ENCODE results near the gene TRPM4.
A peak's percentile ranks its signal among the peaks of the same experiment; 100 is the strongest.
"Not testable (repeated sequence)": the region's sequence is repeated elsewhere in the genome, so short reads cannot be mapped to it uniquely, and the experiment has no call there.

The TRPM4 gene

DNA sequence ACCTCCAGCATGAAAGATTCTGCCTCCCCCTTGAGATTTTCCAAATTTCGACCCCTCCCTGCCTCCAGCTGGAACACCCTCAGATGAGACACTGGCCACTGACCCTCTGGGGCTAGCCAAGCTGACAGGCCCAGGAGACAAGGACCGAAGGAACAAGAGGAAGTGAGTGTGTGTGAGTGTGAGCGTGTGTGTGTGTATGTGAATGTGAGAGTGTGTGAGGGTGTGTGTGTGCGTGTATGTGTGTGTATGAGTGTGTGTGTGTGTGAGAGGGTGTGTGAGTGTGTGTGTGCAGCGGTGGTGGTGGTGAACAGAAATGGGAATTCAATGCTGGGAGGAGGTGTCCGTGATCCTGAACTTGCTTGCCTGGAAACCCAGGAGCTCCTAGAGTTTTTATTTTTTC, 16.2 kb upstream of the TRPM4 start:
- TF ChIP-seq ZFX (IDR thresholded peaks at IDR 0.05) (no peak), CTCF (conservative IDR thresholded peaks at IDR 0.05) (no peak)
- no peak overlapping the region for H3K27ac ChIP-seq

- no peak for TF ChIP-seq ZFX (IDR thresholded peaks at IDR 0.05)
- TF ChIP-seq CTCF (conservative IDR thresholded peaks at IDR 0.05), result no peak
- peak overlapping the region; percentile 48 for H3K27ac ChIP-seq
These were observed 14.7 kb upstream of the TRPM4 start for GRCh38 chr19:49142866-49143335.

DNA sequence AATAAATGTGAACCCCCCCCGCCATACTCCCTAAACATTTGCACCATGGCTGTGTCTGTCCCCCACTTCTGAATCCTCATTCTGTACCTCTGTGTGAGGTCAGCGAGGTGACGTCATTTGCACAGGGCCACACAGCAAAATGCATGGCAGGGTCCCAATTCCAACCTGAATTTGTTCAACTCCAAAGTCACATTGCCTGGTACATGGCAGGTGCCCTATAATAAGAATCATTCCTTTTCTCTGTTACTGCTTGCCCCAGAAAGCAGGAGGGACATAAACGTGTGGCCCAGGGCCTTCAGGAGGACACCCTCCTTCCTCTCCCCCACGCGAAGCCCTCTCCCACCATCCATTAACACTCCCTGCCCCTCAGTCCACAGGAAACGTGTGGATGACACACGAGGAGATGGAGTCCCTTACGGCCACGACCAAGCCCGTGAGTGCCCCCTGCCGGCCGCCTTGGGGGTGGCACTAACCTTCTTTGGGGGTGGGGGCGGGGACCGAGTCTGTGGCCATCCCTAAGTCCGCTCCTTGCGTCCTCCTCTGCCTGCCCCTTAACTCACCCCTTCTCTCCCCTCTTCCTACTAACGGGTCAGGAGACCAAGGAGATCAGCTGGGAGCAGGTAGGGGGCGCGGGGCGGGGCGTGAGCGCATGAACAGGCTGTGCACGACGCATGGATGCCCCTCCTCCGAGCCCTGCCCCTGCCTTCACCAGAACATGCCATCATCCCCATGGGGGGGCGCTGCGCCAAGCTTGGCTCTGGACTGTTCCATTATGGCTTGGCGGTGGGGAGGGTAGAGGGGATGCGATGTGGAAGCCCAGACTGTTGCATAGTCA, 11.8 kb upstream of the TRPM4 start:
- no peak for TF ChIP-seq ZFX (IDR thresholded peaks at IDR 0.05)
- TF ChIP-seq CTCF (conservative IDR thresholded peaks at IDR 0.05), result peak; percentile 97
- H3K27ac ChIP-seq, result no peak overlapping the region

- not testable (repeated sequence) for H3K27ac ChIP-seq
These were observed 11.2 kb upstream of the TRPM4 start for GRCh38 chr19:49146408-49146770.

DNA sequence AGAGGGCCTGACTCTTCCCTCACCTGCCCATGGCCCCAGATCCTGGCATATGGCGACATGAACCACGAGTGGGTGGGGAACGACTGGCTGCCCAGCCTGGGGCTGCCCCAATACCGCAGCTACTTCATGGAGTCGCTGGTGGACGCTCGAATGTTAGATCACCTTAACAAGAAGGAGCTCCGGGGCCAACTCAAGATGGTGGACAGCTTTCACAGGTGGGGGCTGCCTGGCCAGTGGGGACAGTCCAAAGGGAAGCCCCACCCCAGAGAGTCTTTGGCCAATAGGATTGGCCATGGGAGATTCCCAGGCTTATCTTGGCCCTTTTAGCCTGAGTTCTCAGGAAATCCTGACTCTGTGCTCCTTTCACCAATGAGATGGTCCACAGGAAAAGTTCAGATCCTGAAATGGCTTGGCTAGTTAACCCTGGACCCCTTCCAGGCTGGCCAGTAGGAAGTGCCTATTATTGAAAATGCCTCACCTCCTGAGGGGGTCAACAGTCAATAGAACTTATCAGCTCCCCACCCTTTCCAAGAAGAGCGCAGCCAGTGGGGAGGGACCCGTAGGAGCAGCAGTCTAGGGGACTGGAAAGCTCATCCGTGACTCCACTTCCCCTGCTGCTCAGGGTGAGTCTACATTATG, 9.4 kb upstream of the TRPM4 start:
- no peak for TF ChIP-seq ZFX (IDR thresholded peaks at IDR 0.05)
- TF ChIP-seq CTCF (conservative IDR thresholded peaks at IDR 0.05), result no peak
- peak overlapping the region; percentile 95 for H3K27ac ChIP-seq

DNA sequence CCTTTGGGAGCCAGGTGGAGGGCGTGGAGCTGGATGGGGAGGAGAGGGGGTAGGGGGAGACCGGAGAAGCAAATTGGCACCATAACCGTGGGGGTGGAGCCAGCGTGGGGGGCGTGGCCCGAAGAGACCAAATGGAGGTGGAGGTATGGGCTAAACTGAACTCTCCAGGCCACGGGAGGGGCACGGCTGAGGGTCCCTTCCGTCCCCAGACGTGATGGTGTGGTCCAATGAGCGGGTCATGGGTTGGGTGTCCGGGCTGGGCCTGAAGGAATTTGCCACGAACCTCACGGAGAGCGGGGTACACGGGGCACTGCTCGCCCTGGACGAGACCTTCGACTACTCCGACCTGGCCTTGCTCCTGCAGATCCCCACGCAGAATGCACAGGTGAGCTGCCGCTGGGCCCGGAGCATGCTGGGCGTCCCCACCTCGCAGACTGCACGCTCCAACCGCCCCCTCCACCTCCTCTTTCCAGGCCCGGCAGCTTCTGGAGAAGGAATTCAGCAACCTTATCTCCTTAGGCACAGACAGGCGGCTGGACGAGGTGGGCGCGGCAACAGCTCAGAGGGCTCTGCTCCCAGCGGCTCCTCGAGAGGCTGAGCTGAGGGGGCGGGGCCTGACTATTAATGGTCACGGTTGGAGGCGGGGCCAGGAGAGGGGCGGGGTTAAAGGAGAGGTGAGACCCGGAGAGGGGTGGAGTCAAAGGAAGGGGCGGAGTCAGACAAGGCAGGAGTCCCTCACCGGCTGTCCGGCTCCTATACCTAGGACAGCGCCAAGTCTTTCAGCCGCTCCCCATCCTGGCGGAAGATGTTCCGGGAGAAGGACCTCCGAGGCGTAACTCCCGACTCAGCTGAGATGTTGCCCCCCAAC, 8.6 kb upstream of the TRPM4 start:
- peak overlapping the region; percentile 95 for H3K27ac ChIP-seq
- TF ChIP-seq CTCF (conservative IDR thresholded peaks at IDR 0.05), result no peak
- no peak for TF ChIP-seq ZFX (IDR thresholded peaks at IDR 0.05)

DNA sequence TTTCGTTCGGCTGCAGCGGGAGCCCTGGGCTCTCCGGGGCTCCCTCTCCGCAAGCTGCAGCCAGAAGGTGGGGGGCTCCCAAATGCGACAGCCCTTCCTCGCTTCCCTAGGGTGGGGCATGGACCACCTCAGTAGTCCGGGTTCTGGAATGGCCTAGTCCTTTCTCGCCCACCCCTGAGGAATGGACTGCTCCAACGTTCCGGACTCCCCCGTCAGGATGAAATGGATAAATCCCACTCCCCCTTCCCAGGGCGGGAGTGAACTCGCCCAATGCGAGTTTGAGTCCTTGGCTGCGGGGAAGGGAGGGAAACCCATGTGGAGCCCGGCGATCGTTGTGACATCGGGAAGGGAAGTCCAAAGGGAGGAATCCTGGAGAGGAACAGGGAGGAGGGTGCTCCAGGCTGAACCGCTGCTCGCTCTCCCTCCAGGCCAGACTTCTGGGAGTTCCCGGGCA, 7.9 kb upstream of the TRPM4 start:
- H3K27ac ChIP-seq, result peak overlapping the region; percentile 95
- TF ChIP-seq CTCF (conservative IDR thresholded peaks at IDR 0.05), result no peak
- no peak for TF ChIP-seq ZFX (IDR thresholded peaks at IDR 0.05)

Data from C4-2B (cell line).